GM18502 (cell line): ENCODE data around the gene OS9.

Experiments used
- ATAC-seq: cut with Tn5 transposase; IDR thresholded peaks from one replicate; pipeline ENCODE4 v1.9.1; 2021; ENCODE audit warnings: mild to moderate bottlenecking; ENCODE audit not compliant: unreplicated experiment, poor library complexity

OS9 gene

DNA sequence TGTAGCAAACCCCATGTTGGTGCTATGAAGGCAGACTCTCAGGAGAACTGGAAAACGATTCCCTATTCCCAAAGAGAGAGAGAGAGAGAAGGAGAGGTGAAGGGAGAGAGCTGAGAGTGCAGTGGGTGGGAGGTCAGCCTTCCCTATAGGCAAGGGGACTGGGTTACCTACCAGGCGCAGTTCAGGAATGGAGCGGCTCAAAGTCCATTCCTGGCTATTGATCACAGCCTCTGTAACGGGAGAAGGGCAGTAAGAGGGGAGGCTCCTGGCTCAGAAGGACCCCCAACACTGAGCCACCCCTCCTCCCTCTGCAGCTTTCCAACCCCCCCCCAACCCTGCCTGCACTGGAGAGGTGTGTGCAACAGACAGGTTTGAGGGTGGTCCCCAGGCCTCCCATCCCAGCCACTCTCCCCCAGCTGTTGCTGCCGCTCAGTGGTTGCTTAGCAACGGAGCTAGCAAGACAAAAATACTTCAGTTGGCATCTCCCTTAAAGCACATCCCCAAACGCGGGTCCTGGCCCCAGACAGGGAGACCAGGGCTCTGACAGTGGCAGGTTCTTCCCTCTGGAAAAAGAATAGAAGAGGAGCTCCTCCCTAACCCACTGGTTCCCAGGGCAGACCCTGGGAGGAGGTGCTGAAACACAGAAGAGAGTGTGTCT lies 41.4 kb downstream of the OS9 start:
- ATAC-seq, result no peak

DNA sequence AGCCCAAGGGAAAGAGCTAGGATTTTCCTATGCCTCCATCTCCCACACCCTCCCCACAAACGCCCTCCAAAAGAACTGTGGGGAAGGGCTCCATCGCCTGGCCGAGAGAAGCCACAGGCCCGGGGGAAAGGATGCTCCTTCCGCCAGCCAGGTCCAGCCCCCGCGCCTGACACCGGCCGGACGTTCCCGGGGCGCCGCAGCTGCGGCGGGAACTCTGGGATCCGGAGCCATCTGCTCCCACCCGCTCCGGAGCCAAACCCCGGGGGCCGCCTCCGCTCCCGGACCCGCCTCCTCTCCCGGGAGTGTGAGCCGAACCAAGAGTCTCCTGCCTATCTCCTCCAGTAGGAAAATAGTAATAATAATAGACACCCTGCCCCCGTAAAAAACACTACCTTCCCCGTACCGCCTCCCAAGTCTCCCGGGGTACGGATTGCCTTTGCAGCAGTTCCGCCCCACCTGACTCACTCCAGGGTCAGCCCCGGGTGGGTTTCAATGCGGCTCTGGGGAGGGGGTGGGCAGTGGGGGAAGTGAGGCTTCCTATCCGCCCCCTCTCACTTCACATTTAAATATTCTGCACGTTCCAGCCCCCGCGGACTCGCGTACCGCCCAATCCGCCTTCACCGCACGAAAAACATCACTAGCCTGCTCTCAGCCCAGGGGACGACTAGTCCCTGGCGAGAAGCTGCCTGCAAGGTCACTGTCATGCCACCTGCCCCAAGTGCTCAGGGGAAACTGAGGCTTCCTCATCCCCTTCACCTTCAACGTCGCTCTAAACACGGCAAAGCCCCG lies 42.2 kb downstream of the OS9 start:
- ATAC-seq, result no peak

DNA sequence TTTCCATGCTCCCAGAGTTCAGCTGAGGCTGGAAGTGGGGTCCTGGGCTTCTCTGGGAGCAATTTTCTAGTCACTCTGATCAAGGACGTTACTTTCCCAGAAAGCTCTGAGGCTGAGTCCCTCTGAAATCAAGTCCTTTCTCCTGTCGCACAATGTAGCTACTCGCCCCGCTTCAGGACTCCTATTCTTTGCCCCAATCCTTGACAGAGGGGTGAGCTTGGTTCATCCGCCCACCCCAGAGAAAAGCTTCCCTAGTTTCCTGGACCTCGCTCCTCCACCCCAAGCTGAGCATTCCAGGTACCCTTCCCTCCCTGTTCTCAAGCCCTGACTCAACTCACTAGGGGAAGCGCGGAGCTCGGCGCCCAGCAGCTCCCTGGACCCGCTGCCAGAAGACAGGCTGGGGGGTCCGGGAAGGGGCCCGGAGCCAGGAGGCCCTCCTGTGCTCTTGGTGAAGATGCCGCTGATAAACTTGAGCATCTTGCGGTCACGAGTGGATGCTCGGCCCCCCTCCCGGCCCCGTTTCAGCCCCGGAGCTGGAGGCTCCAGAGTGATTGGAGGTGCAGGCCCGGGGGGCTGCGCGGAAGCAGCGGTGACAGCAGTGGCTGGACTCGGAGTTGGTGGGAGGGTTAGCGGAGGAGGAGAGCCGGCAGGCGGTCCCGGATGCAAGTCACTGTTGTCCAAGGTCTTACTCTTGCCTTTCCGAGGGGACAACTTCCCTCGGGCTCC lies 43.0 kb downstream of the OS9 start:
- ATAC-seq, result no peak

DNA sequence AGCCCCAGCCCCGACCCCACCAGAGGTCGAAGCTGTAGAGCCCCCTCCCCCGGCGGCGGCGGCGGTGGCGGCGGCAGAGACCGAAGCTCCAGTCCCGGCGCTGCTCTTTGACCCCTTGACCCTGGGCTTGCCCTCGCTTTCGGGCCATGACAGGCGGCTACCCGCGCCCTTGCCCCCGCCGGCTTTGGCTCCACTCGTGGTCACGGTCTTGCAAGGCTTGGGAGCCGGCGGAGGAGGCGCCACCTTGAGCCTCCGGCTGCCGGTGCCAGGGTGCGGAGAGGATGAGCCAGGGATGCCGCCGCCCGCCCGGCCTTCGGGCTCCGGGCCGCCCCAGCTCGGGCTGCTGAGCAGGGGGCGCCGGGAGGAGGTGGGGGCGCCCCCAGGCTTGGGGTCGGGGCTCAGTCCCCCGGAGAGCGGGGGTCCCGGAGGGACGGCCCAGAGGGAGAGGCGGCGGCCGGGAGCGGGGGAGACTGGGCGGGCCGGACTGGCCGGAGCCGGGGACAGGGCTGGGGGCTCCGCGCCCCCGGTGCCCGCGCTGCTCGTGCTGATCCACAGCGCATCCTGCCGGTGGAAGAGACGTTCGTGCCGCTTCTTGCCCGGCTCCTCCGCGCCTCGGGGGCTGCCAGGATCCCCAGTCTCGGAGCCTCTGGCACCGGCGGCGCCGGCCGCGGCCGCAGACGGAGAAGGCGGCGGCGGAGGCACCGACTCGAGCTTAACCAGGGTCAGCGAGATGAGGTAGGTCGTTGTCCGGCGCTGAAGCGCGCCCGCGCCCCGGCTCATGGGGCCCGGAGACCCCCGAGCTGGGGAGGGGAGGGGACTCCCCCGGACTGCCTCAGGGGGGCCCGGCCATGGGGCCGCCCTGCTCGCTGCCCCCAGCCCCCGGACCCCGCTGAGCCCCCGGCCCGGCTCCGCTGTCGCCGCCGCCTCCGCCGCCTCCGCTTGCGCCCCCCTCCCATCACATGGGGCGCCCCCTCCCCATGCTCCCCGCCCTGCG lies 43.8 kb downstream of the OS9 start:
- no peak for ATAC-seq

DNA sequence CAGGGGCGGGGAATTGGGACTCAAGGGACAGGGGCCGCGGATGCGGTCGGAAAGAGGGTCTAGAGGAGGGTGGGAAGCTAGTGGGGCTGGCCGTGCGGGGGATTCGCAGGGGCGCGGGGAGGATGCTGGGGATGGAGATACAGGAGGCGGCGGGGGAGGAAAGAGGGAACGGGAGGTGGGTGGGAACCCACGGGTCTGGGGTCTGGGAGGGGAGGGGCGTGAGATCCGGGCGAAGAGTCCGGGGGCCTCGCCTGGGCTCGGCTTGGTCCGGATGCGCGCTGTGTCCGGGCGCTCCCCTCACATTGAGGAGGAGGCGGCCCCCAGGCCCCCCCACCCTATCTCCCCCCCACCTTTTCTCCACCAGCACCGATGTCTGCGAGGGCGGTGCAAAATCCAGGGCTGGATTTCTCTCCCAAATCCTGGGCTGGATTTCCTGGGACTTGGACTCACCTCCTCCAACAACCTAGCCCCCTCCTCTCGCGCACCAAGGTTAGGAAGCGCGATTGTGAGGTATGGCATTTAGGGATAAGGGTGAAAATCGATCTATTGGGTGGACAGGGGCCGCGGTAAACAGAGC lies 44.8 kb downstream of the OS9 start, which contains the start of gene AGAP2:
Gene AGAP2, minus strand, starts transcription at position 82 of the 577 bp plus-strand sequence. CDS start 496 bp downstream, outside the sequence.
- ATAC-seq, result no peak

DNA sequence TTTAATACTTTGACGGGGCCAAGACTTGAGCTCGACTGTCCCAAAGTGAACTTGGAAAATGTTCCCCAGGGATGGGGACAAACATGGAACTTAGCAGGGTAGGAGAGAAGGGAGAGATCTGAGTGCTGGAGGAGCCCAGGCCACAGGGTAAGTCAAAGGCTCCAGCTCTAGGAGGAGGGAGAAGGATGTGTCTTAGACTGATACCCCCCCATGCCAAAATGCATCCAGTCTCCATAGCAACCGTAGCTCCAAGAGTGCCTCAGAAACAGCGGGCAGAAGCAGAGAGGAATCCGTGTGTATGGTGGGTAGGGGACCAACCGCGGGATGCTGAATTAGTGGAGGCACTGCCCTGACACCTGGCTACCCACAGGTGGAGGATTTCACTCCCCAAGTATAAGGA lies 45.5 kb downstream of the OS9 start:
- no peak for ATAC-seq

DNA sequence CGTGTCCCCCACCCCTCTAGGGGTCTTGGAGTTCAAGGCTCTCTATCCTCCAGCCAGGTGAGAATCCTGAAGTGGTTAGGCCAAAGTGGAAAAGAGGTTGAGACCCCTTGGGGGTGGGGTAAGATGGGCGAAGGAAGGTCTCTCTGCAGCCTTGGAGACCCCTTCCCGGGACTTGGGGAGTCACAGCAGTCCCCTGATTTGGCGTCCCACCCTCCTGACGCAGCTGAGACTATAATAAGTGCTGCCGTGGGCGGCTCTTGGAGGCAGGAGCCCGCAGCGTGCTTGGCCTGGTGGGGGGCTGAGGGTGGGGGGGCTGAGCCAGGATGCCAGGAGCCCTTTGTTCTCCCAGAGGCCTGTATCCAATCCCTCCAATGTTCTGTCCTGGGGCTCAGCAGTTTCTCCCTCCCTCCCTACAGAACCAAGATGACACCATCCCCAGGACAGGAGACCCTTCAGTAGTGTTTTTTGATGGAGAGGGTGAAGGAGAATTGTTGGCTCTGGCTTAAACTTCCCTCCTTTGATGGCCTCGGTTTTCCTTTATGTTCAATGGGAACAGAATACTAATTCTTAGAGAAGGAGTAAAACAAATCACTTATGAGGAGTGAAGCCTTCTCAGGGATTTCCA lies 46.1 kb downstream of the OS9 start:
- ATAC-seq, result no peak

DNA sequence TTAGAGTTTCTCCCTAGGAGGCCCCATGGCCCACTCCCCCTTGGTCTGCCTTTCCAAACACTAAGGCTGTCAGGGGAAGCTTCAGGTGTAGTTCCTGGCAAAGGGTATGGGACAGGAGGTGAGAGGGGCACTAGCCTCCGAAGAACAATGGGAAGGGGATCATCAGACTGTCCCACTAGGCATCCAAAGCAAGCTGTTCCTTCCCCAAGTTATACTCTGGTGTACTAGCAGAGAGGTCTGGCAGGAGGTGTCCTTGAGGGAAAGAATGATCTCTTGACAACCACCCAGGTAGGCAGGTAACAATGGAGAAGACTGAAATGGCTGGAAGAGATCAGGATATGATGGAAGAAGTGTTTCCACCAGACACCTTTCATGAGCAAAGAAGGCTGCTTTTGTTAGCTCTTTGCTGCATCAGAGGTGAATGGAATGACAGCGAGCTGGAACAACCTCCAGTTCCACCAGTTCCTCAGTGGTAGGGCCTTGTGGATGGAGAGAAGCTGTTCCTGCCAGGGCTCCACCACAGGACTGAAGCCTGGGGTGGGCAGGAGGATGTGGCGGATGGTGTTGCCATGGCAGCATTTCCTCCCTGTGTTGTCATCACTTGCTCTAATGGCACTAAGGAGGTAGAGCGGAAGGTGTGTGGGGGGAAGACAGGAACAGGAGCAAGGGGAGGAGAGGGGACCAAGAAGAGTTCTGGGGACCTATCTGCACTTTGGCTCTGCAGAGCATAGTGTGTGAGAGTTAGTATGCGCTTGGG lies 46.9 kb downstream of the OS9 start:
- peak; percentile 61 for ATAC-seq

DNA sequence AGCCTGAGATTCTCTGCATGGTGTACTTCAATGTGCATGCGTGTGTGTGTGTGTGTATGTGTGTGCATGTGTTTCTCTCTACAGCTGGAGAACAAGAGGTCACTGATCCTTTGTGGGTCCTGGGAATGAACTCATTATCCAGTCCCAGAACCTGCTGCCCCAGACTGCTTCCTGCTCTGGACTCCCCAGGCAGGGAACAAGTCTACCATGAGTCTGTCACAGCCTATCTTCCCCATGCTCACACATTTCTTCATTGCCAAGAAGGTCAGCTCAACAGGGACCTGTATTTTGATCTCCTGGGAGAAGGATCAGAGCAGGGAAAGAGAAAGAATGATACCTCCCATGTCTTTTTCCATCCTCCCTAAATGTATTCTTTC lies 47.5 kb downstream of the OS9 start:
- no peak for ATAC-seq

DNA sequence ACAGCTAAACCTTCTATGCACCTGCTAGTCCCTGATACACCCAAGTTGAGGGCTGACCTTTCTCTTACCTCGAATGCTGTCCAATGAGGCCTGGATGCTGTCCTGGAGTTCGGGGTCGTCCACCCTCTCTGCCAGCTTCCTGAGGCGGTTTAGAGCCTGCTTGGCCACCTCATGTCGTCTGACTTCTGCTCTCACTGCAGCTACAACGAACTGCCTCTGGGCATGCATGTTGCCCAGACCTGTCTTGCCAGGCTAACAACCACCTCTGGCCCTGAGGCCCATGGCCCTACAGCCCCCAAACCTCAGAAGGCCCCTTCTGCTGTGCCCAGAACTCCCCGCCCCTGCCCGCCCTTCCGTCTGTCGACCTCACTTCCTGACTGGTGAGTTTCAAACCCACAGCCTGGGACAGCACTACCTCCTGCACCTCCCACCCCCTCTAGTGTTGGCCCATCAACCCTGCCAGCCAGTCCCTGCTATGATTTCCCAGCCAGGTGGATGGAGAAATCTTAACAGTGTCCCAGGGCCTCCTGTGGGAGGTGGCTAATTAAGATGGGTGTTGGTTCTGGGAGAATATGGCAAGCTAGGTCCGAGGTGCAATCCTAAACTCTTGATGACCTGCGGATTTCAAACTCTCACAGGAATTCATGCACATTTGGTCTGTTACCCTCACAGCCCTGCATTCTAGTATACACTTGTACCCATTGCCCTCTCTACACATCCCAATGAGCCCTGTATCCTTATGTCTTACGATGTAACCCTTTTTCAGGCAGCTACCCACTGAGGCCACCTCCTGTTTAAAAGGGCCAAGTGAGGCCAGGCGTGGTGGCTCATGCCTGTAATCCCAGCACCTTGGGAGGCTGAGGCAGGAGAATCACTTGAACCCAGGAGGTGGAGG lies 48.2 kb downstream of the OS9 start:
- ATAC-seq, result peak; percentile 56

DNA sequence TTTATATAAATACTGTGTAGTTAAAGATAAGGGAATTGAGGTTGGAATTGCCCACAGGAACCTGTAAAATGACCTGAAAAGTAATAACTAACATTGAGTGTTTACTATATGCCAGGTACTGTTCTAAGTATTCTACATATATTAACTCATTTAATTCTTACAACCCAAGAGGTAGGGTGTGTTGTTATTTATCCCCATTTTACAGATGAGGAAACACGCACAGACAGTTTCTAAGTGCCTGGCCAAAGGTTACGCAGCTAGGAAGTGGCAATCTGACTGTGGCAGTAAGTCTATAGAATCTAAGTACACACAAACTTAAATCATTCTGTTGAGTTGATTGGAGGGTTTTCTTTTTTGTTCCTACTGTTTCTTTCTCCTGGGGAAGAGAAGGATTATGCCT lies 49.8 kb downstream of the OS9 start:
- no peak for ATAC-seq

DNA sequence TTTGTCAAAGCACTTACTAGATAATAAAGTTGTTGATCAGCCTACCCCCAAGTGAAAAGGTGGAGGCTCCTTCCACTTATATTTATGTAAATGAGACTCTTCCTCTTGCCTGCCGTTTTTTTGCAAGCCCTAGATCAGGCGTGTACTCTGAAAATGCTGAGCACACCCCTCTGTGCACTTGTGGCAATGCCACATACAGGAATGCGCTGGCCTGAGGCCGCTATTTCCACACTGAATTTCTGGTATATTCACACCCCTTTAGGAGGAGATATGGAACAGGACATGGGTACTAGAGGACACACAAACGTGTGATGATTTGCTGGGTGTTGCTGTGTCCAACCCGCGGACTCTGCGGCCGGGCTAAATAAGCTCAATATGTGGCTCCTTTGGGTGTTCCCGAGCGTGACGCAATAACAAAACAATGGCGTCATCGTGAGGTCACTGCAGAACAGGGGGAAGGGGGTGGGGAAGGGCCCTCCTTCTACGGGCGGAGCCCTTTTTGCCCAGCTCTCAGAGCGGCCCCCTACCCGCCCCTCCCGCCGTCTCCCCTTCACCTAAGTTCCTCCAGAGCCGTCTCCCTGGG lies 50.4 kb downstream of the OS9 start:
- peak; percentile 42 for ATAC-seq

DNA sequence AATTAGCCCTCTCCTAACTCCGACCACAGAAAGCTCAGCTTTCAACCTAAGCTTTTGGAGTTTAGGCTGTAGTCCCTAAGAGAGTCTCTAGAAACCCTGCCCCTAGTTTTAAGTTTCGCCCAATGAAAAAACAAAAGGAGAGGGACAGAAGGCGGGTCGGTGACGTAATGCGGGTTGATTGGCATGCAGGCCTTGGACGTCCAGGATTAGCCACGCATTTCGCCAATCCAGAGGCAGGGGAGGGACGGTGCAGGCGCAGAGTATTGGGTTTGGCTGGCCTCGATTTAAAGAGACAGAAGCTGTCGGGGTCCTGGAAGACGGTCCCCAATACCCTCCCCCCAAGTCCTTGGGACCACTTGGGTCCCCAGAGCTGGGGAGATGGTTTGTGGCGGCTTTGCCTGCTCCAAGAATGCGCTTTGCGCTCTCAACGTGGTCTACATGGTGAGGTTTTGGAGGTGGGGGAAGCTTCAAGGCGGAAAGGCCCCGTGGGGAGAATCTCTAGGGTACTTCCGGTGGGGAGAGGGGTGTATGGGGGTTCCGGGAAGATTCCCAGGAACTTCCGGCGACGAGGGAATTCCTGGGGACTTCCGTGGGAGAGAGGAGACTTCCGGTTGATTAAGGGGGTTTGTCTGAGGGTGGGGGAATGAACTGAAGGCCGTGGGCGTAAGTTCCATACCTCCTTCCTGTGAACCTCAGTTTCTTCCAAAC lies 51.0 kb downstream of the OS9 start, which contains the start of gene TSPAN31:
Gene TSPAN31, plus strand, starts transcription at position 263 of the 708 bp plus-strand sequence. Its CDS starts 116 bp downstream, at position 379.
- peak; percentile 79 for ATAC-seq

DNA sequence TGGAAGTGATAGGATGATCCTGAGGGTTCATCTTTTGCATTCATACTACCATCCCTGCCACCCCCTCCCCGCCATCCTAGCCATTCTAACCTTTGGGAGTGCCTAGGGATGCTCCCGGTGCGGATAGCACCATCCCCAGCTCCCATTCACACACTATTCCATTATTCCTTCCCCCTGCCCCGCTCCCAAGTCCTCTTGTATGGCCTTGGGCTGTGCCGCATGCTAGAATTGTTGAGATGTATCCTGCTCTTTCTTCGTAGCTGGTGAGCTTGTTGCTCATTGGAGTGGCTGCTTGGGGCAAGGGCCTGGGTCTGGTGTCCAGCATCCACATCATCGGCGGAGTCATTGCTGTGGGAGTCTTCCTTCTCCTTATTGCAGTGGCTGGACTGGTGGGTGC lies 51.6 kb downstream of the OS9 start:
- no peak for ATAC-seq

DNA sequence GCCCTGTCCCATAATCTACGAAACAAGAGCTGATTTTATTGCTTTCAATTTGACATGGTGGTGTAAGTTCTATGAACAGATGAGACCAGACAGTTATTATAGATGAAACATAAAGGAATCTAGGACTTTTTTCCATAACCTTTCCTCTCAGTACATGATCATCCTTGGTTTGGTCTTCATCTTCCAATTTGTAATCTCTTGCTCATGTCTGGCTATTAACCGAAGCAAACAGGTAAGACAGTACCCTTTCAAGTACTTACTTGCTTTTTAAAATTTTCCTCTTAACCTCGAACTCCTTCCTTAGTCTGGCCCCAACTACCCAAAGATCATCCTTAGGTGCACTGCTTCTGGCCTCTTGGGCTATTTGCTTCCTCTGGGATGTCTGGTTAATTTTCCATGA lies 52.1 kb downstream of the OS9 start:
- no peak for ATAC-seq

DNA sequence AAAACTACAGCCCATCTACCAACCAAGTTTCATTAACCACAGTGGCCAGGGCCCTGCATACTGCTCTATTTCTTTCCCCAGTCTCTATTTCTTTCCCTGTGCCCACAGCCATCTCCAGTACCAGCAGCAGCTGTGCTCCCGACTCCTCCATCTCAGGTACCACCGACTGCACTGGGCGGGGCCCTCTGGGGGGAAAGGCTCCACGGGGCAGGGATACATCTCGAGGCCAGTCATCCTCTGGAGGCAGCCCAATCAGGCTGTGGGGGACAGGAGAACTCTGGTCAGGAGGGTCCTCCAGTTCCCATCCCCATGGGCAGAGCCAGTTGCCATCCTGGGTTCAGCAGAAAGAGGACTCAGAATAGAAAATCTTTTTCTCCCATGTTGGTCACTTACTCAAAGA lies 55.1 kb downstream of the OS9 start:
- no peak for ATAC-seq
